ENCODE data around the gene FSIP1.

- TF ChIP-seq CTCF (IDR thresholded peaks at IDR 0.05) (no peak), POLR2AphosphoS5 (IDR thresholded peaks at IDR 0.05) (no peak), EP300 (IDR thresholded peaks at IDR 0.05) (no peak), POLR2A (IDR thresholded peaks at IDR 0.05) (no peak)
Observed at GRCh38 chr15:39642011-39642640, 140.5 kb downstream of the FSIP1 start.

Data from upper lobe of left lung (tissue), 4 donors.